HG02981 (cell line): ENCODE measurements around the gene CEP192.
A peak's percentile ranks its signal among the peaks of the same experiment; 100 is the strongest.

ENCODE experiments used
- ATAC-seq: cut with Tn5 transposase; IDR thresholded peaks from one replicate; pipeline ENCODE4 v1.9.1; 2021; ENCODE audit warnings: mild to moderate bottlenecking, moderate library complexity; ENCODE audit not compliant: unreplicated experiment

Gene CEP192

DNA sequence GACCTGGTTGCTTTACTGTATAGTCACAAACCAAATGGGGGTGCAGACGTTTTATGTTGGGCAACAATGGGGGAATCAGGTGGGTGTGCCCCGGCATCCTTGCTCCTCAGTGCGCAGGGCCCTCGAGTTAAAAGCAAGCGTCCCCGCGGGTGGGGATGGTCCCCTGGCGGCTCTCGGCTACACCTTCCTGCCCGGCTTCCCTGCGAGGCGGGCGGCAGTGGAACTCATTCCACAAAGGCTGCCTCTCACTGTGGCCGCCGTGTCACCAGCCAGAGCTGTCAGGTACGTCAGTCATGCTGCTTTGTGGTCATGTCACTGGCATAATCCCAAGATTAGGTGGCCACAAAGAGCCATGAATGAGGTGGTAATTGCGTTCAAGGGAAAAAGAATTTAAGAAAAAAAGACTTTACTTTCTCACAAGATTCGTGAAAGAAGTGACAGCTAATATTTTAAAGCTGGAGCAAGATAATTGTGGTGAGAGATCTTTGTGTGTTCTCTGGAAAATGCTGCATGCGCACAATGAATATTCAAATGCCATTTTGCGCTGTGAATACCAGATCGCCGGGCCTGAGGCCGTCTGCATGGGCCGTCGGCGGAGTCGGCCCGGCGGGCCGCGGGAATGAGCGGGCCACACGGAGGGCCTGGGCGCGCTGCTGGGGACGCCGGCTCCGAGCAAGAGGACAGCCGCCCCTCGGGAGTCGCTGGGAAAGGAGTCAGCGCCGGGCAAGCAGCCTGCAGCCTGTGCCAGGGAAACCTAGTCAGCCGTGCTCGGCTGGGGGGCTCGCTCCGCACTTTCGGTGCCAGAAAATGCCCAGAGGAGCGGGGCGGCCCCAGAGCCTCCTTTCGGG, 145.1 kb downstream of the CEP192 start:
- no peak for ATAC-seq

DNA sequence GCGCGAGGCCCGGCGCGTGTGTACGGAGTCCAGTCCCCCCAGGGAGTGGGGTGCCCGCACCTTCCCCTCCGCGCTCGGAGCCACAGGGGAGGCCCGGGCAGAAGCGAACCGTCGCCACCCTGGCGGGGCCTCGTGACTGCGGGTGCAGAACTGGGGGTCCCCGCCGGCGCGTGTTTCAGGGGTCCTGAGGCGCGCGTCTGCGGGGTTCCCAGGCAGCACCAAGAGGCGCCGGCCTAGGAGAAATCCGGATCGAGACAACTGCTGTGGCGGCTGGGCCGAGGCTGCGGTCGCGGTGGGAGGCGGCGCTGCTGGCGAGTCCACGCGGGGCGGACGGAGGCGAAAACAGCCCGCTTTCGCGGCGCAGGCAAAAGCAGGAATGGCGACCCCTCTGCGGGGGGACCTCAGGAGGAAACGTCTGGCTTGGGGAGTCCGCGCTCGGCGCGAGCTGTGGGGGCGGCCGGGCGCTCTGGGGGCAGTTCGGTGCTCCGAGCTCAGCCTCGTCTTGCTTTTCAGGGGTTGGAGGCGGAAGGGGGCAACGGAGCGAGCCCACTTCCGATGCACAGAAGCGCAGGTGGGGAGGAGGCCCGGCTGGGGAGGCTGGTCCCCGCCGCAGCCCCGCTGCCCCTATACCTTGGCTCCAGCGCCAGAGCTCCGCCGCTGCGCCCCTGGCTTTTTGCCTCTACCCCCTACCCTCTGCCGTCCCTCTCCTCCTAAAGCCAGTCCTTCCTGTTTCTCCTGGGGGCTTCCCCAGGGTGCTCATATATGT, 145.9 kb downstream of the CEP192 start:
- ATAC-seq, result peak; percentile 35

GRCh38 chr18:13137670-13138419, 146.7 kb downstream of the CEP192 start:
- ATAC-seq, result peak; percentile 79

DNA sequence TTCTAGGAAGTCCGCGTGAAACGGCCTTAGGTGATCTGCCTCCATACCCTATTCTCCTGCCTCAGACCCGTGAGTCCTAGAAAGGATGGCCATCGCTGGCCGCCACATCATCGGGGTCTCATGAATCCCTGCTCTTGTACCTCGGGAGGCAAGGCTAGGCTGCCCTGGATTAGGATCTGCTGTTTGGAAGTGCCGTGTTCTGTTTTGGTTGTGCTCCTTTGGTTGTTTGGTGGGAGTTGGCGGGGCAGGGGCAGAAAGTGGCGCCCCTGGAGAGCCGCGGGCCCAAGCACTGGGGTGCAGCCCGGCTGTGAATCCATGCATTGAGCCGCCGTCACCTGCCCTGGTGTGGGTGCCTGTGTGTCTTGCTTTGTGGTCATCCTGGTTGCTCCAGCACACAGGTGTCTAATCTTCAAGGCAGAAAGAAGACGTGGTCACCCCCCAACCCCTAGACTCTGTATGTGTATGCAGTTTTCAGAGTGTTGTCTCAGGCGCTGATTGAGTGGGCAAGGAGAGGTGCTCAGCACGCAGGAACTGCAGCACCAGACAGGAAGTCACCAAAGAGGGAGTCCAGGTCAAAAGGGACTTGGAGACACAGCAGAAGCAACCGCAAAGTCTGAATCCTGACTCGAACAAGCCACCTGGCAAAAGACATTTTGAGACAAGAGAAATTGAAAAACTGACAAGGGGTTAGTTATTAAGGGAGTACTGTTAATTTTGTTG, 147.4 kb downstream of the CEP192 start:
- no peak for ATAC-seq

DNA sequence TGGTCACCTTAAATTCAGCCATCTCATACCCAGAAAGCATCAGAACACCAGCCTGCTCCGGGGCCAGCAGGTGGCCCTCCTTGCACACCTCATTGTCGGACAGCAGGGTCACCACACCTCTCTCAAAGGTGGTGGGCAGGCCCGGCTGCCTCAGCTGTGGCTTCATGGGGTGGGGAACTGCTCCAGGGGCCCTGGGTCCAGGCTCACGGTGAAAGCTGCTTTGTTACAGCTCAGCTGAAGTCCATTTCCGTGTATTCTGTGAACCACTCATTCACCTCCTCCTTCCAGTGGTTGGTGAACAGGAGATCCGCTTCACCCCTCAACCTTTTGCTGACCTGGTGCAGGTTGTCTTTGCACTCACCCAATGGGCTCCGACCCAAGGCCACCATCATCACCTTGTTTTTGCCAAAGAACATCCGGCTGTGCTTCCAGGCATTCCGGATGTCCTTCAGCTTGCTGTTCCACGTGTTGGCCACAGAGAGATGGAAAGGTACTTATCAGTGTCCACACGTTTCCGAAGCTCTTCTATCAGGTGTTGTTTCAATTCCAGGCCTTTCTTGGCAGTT, 148.8 kb downstream of the CEP192 start:
- no peak for ATAC-seq

DNA sequence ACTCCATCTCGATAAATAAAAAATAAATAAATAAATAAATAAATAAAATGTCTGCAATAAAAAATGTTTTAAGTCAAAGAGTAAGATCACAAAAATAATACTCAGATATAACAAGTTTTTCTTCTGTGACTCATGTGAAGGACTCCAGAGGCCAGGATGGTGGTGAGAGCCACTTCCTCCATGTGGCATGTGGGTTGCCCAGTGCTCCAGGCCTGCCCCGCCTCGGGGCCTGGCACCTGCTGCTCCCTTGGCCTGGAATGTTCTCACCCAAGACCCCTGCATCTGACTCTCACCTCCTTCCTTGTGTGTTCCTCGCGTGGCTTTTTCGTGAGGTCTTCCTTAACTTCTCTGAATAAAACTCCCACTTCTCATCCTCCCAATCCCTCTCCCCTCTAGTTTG, 150.0 kb downstream of the CEP192 start:
- no peak for ATAC-seq

DNA sequence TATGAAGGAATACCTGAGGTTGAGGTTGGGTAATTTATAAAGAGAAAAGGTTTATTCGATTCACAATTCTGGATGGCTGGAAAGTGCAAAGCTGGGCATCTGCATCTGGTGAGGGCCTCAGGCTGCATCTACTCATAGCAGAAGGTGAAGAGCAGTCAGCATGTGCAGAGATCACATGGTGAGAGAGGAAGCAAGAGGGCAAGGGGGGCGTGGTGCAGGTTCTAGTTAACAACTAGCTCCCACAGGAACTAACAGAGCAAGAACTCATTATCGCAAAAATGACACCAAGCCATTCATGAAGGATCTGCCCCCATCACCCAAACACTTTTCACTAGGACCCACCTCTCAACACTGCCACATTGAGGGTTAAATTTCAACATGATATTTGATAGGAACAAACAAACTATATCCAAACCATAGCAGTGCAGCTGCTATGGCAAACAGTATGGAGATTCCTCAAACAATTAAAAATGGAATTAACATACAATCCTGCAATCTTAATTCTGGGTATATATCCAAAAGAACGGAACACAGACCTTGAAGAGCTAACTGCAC, 154.6 kb downstream of the CEP192 start:
- ATAC-seq, result no peak

GRCh38 chr18:13147130-13147529, 156.0 kb downstream of the CEP192 start:
- no peak for ATAC-seq

DNA sequence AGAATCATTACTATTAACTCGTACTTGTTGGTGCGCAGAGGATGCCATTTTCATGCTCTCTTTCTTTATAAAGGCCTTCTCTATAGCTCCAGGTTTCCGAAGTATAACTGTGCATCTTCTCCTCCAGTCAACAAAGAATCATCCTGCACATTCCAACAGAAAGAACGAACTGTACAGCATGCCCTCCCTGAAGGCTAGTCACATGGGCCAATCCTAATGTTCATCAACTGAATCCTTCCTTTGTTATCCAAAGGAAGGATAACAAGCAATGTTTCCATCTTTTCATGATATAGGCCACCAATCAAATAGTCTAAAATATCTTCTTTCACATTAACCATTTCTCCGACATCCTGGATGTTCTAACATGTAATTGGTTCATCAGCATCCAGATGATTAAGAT, 160.5 kb downstream of the CEP192 start:
- ATAC-seq, result no peak

- no peak for ATAC-seq
These were observed 167.3 kb downstream of the CEP192 start for GRCh38 chr18:13158428-13158827.

- no peak for ATAC-seq
These were observed 168.4 kb downstream of the CEP192 start for GRCh38 chr18:13159579-13159978.

DNA sequence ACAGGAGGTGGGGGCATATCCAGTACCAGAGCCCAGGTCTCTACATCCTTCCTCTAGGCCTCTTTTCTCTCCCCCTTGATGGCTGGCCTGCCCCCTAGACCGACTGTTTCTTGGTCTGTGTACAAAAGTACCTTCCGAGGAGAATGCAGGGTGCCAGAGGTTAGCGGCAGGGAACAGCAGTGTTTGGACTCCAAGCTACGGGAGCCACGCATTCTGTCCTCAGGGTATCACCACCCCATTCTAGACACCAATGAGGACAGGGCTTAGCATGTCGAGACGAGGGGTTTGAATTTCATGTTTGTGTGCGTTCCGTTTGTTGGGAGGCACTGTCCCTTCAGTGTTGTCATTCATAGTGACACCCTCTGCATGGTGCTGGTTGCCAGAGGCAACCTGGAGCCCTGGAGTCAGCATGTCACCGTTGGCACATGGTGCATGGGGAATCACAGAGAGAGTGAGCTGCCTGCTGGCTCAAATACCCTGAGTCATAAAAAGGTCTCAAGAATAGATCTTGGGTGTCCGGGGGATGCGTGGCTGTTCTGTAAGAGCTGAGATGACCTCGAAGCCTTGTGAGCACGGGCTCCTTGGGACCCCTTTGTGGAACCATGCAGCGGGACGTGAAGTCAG, 170.2 kb downstream of the CEP192 start:
- ATAC-seq, result no peak

DNA sequence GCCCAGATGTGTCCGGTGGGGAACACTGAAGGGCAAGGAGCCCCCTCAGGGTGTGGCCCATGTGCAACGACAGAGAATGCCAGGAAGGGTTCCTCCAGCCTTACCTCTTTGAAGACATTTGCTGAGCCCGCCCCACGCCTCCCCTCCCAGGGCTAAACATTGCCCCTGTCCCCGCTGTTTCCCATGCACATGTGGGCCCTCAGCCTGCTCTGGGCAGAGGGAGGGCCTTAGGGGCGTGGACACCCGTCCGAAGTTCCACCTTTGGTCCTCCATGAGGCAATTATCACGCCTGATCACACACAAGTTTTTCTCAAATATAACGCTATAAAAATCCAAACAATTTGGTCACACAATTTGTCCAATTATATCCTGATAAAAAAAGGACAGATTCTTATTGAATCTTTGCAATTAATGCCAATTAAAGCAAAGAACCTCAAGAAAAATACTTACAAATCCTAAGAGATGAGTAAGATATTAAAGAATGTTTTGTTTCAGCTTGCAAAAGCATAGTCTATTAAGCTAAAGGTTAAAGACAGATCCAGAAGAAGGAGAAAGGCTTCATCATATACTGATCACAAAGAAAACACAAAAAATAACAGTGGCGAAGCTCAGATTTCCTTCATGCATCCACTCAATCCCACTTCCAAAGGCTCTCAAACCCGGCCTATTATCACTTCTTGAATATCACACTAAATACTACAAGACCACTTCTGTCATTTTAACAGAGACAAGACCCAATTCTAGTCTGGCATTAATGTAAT, 172.2 kb downstream of the CEP192 start:
- no peak for ATAC-seq

DNA sequence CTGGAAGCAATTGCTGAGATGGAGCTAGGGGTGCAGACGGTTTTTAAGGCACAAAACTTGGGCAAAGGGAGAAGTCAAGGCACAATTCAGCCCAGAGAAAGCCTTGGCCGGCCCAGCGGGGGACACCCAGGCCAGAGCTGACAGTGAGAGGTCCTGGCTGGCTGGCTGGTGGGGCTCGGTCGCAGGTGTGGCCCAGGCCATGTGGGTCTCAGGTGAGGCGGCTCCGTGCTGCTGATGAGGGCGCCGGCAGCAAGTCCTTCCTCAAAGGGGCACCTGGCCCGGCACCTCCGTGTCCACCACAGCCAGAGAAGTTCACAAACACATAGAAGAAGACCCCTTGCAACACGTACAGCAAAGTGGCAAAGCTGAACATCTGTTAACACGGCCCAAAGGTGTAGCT, 173.2 kb downstream of the CEP192 start:
- no peak for ATAC-seq

DNA sequence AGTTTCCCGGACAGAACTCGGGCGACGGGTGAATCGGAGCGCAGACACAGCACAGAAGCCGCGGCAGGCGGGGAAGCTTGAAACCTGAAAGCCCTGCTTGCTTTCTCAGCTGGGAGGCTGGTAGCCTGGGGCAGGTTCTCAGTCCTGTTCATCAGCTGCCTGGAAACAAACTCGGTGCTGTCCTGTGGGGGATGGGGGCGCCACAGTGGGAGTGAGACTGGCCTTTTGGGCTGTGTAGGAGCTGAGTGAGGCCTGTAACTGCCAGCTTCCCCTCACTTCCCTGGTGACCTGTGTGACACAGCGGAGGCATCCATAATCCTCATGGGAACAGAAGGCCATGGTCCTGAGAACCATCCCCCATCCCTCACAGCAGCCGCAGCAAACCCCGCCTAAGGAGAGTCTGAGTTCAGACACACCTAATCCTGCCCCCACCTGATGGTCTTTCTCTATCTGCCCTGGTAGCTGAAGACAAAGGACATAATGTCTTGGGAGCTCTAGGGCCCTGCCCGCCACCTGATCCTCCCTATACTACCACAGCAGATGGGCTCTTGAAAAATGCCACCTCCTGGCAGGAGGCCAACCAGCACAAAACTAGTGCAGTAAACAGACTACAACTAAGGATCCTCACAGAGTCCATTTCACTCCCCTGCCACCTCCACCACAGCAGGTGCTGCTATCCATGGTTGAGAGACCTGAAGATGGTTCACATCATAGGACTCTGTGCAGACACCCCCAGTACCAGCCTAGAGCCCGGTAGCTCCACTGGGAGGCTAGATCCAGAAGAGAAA, 174.7 kb downstream of the CEP192 start:
- ATAC-seq, result no peak

GRCh38 chr18:13173578-13174145, 182.5 kb downstream of the CEP192 start:
- no peak for ATAC-seq
